GM18505 (cell line): ENCODE data around the gene PPP2R2C.

Experiments
- ATAC-seq: cut with Tn5 transposase; IDR thresholded peaks from one replicate; pipeline ENCODE4 v1.9.1; 2021; ENCODE audit not compliant: unreplicated experiment
- POLR2A ChIP-seq: IDR thresholded peaks from 4 replicates; pipeline ENCODE4 v1.6.1; 2011; ENCODE audit warnings: borderline replicate concordance; ENCODE audit not compliant: insufficient read depth, insufficient read length; ENCODE audit errors: extremely low read depth

The PPP2R2C gene

GRCh38 chr4:6362896-6363295 is 109.5 kb downstream of the PPP2R2C start:
- no peak for TF ChIP-seq POLR2A
- no peak for ATAC-seq

GRCh38 chr4:6362243-6362885 is 110.0 kb downstream of the PPP2R2C start:
- ATAC-seq: no peak

GRCh38 chr4:6361076-6361784 is 111.2 kb downstream of the PPP2R2C start:
- no peak for TF ChIP-seq POLR2A
- no peak for ATAC-seq

More at GRCh38 chr4:6362243-6362885, 110.0 kb downstream of the PPP2R2C start:
- TF ChIP-seq POLR2A: no peak

GRCh38 chr4:6360385-6360784 is 112.0 kb downstream of the PPP2R2C start:
- no peak for ATAC-seq
- TF ChIP-seq POLR2A: no peak

GRCh38 chr4:6359536-6360308 is 112.7 kb downstream of the PPP2R2C start:
- no peak for TF ChIP-seq POLR2A
- no peak for ATAC-seq

GRCh38 chr4:6357476-6357875 is 114.9 kb downstream of the PPP2R2C start:
- TF ChIP-seq POLR2A: no peak
- ATAC-seq: no peak

- ATAC-seq: no peak
- no peak for TF ChIP-seq POLR2A
Observed at GRCh38 chr4:6356076-6356560, 116.3 kb downstream of the PPP2R2C start.

- ATAC-seq: no peak
- no peak for TF ChIP-seq POLR2A
Observed at GRCh38 chr4:6355052-6355451, 117.4 kb downstream of the PPP2R2C start.

DNA sequence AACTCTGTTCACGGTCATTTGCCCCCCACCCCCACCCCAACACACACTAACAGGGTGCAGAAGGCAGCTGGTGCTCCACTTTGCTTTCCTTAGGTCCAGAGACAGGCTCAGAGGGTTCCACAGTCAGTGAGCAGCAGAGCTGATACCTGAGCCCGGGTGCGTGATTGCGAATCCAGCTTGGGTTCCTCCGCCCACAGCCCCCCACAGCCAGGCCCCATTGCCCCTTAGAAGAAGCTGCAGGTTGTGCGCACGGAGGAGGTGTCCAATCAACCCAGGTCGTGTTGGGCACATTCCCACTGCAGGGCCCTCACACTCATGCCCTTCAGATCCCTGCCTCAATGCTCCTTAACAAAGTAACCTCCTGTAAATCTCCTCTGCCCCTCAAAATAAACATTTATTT is 117.8 kb downstream of the PPP2R2C start:
- no peak for ATAC-seq
- no peak for TF ChIP-seq POLR2A

DNA sequence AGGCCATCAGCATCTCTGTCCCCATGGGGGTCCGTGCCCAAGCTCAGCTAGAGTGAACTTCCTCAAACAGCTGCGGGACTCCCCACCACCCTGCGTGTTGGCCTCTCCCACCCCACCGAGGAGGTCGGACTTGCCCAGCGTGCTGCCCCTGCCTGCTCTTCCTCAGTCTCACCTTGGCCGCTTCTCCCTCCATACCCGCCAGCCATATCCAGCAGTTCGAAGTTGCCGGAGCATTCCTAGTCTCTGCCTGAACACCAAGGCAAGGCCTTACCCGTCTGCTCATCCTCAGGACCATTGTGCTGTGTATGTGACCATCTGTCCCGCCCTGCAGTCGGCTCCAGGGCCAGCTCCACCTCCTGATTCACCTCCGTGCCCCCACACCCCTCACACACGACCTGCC is 118.3 kb downstream of the PPP2R2C start:
- TF ChIP-seq POLR2A: no peak
- no peak for ATAC-seq

DNA sequence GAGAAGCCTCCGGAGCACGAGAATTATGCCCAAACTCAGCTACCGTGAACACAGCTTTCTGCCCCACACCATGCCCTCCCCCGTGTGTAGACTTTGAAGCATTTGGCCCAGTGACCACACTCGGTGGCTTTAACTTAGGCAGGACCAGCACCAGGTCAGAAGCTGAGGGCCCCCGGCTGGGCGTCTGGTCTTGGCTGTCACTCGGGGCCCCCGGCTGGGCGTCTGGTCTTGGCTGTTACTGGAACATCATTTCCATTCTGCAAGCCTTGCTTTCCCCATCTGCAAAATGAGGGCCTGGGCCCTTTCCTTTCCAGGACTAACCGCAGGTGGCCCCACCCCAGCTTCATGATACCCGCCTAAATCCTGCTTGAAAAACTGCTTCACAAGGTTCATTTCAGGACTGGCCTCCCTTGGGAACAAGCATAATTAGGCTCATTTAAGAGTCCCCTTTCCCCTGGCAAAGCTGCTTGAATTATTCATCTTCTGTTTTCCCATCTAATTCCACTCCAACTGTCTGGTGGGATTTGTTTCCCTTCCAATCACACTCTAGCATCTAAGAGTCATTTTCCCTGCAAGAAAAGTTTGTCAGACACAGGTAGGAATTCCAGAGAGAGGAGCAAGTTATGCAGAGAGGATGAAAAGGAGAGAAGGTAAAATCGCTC is 120.3 kb downstream of the PPP2R2C start:
- ATAC-seq: no peak
- TF ChIP-seq POLR2A: no peak

- no peak for TF ChIP-seq POLR2A
- no peak for ATAC-seq
Observed at GRCh38 chr4:6351246-6352000, 121.0 kb downstream of the PPP2R2C start.
